ENCODE measurements around the gene WFS1. TPM values are rescaled to one million over a fixed set of nuclear protein-coding genes. Genes with fewer than 3 reads are reported as not detected.

WFS1 gene
- total and polyA plus RNA-seq, 2 of the 8 experiments (the other 6 are each of a cell fraction or from before 2014, with no cell fraction given) = 29.1 to 43.1 TPM

- Histone ChIP-seq H4K8ac (ENCODE audit: extremely low read depth, insufficient read depth, low read length) (no peak overlapping the region), H2BK120ac (replicated peaks; ENCODE audit: low read depth, low read length) (no peak overlapping the region), H3K23me2 (ENCODE audit: low read depth, low read length) (no peaks in the 10 kb centered on the region), H3K4ac (replicated peaks; ENCODE audit: insufficient read length, low read depth, low read length) (no peak overlapping the region), H3K4me1 (replicated peaks in 1 of 4; ENCODE audit: control insufficient read depth in 3 of 4, insufficient read depth in 4 of 4, low read length in 3 of 4) (no peaks in the 10 kb centered on the region; a peak in 2 of 7 replicates), H3K56ac (replicated peaks; ENCODE audit: insufficient read length, low read depth, low read length) (no peak overlapping the region), H4K91ac (replicated peaks; ENCODE audit: insufficient read length, low read length) (no peak overlapping the region), H3K23ac (ENCODE audit: insufficient read length) (no peak overlapping the region), H3K79me2 (ENCODE audit: control insufficient read depth in 1 of 2, insufficient read depth in 2 of 2, low read length in 2 of 2) (no peaks in the 10 kb centered on the region), H3K14ac (ENCODE audit: insufficient read length) (no peak overlapping the region), H3K4me3 (ENCODE audit: extremely low read depth in 1 of 4, insufficient read depth in 2 of 4, low read depth in 3 of 4, low read length in 4 of 4) (no peak overlapping the region), H2BK20ac (ENCODE audit: low read length) (no peak overlapping the region), H3K27me3 (replicated peaks in 1 of 4; ENCODE audit: control insufficient read depth in 3 of 4, extremely low read depth in 1 of 4, insufficient read depth in 3 of 4, low read length in 3 of 4) (no peaks in the 10 kb centered on the region), H3K18ac (ENCODE audit: extremely low read depth, low read length) (no peak overlapping the region), H4K5ac (ENCODE audit: insufficient read length, low read depth, low read length) (no peak overlapping the region), H3K4me2 (ENCODE audit: insufficient read depth in 1 of 2, low read depth in 2 of 2, low read length in 2 of 2) (no peak overlapping the region), H2BK15ac (ENCODE audit: low read length) (no peak overlapping the region), H3K36me3 (ENCODE audit: control insufficient read depth in 2 of 4, insufficient read depth in 4 of 4, low read length in 3 of 4) (no peaks in the 10 kb centered on the region), H3K27ac (ENCODE audit: low read depth, low read length) (no peak overlapping the region), H2BK5ac (ENCODE audit: low read depth, low read length) (no peak overlapping the region), H3K79me1 (ENCODE audit: low read depth, low read length) (no peaks in the 10 kb centered on the region), H3K9ac (replicated peaks in 1 of 4; ENCODE audit: extremely low read depth in 1 of 4, low read depth in 3 of 4, low read length in 3 of 4) (no peak overlapping the region), H2BK12ac (ENCODE audit: low read depth, low read length) (no peak overlapping the region), H3K9me3 (ENCODE audit: insufficient read depth in 2 of 2, low read depth in 1 of 2, low read length in 1 of 2) (peaks cover 4 to 11% of the 10 kb centered on the region in 2 experiments; a peak in 3 of 4 replicates), H4K20me1 (replicated peaks in 1 of 2; ENCODE audit: control insufficient read depth in 1 of 2, insufficient read depth in 2 of 2, low read length in 2 of 2) (peaks cover 0 to 2% of the 10 kb centered on the region in 2 experiments), H2AK5ac (ENCODE audit: low read depth, low read length) (no peak overlapping the region), H2AFZ (ENCODE audit: low read length) (no peak overlapping the region)
- POLR2A ChIA-PET (ENCODE audit: partially characterized antibody) = interaction anchor here (1.2 kb wide), 1 partner anchor 9 kb away, joined by 4 read pairs; no protein-coding TSS in a partner anchor
- DNase-seq (ENCODE audit: low read depth in 1 of 2, low spot score in 2 of 2) (no peak), FAIRE-seq (no peak)
- no peak for TF ChIP-seq HDAC2 (IDR thresholded peaks at IDR 0.05; ENCODE audit: borderline replicate concordance in 1 of 2, low read depth in 2 of 2, low read length in 2 of 2)
- TF ChIP-seq BRCA1 (IDR thresholded peaks at IDR 0.05; ENCODE audit: low read depth, low read length) = no peak
- TF ChIP-seq TAF1 (IDR thresholded peaks at IDR 0.05; ENCODE audit: low read depth, low read length) = no peak
- TF ChIP-seq GABPA (IDR thresholded peaks at IDR 0.05; ENCODE audit: borderline replicate concordance, insufficient read depth, low read length) = no peak
- no peak for TF ChIP-seq RAD21 (IDR thresholded peaks at IDR 0.05 in 1 of 2, conservative IDR thresholded peaks at IDR 0.05 in 1 of 2; ENCODE audit: low read depth in 2 of 2, low read length in 2 of 2)
- TF ChIP-seq CREB1 (IDR thresholded peaks at IDR 0.05) = no peak
- no peak for TF ChIP-seq SP2 (IDR thresholded peaks at IDR 0.05; ENCODE audit: low read length)
- TF ChIP-seq NRF1 (IDR thresholded peaks at IDR 0.05; ENCODE audit: low read depth, low read length) = no peak
- no peak for TF ChIP-seq JUN (IDR thresholded peaks at IDR 0.05; ENCODE audit: low read depth, low read length)
- no peak for TF ChIP-seq CHD2 (IDR thresholded peaks at IDR 0.05; ENCODE audit: low read length)
- no peak for TF ChIP-seq JUND (IDR thresholded peaks at IDR 0.05; ENCODE audit: low read length)
- 98% methylated on average over 6 of the region's 6 CpGs; no CpG with 5 or more reads in 1 of the 2 experiments for WGBS, 2 experiments (ENCODE audit: extremely low coverage in 1 of 2, insufficient coverage in 1 of 2, insufficient read length in 1 of 2, insufficient replicate concordance in 2 of 2, low coverage in 1 of 2, low lambda C conversion rate in 2 of 2, missing lambda C conversion rate in 1 of 2)
- CTCF ChIA-PET (ENCODE audit: partially characterized antibody) = interaction anchor here (0.7 to 22.3 kb wide), 55 partner anchors 8 to 735 kb away, joined by 3 to 908 read pairs (median 5); partner anchors contain the start of gene WFS1
These were observed 61.8 kb downstream of the WFS1 start for GRCh38 chr4:6331468-6331867.
